HL-60 (cell line): Measurements from ENCODE around the gene SLIT1.

Experiments
- TF ChIP-seq, protein P1 (sequence below): IDR thresholded peaks from one replicate; pipeline ENCODE4 v1.5.1; 2011; ENCODE audit warnings: low read length, control low read depth, inconsistent platforms; ENCODE audit not compliant: insufficient read depth
- TF ChIP-seq, protein P2 (sequence below): IDR thresholded peaks from 2 replicates; pipeline ENCODE4 v1.6.1; 2012; ENCODE audit warnings: low read depth; ENCODE audit not compliant: insufficient replicate concordance

DNA sequence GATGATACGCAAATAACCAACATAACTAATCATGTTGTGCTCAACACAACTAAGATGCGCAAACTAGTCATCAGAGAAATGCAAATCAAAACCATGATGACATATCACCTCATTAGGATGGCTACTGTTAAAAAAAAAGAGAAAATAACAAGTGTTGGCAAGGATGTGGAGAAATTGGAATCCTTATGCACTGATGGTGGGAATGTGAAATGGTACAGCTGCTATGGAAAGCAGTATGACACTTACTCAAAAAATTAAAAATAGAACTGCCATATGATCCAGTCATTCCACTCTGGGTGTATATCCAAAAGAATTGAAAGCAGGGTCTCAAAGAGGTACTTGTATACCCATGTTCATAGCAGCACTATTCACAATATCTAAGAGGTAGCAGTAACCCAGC, 42.9 kb downstream of the SLIT1 start:
- TF ChIP-seq, protein P1, sequence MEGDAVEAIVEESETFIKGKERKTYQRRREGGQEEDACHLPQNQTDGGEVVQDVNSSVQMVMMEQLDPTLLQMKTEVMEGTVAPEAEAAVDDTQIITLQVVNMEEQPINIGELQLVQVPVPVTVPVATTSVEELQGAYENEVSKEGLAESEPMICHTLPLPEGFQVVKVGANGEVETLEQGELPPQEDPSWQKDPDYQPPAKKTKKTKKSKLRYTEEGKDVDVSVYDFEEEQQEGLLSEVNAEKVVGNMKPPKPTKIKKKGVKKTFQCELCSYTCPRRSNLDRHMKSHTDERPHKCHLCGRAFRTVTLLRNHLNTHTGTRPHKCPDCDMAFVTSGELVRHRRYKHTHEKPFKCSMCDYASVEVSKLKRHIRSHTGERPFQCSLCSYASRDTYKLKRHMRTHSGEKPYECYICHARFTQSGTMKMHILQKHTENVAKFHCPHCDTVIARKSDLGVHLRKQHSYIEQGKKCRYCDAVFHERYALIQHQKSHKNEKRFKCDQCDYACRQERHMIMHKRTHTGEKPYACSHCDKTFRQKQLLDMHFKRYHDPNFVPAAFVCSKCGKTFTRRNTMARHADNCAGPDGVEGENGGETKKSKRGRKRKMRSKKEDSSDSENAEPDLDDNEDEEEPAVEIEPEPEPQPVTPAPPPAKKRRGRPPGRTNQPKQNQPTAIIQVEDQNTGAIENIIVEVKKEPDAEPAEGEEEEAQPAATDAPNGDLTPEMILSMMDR = no peak
- TF ChIP-seq, protein P2, sequence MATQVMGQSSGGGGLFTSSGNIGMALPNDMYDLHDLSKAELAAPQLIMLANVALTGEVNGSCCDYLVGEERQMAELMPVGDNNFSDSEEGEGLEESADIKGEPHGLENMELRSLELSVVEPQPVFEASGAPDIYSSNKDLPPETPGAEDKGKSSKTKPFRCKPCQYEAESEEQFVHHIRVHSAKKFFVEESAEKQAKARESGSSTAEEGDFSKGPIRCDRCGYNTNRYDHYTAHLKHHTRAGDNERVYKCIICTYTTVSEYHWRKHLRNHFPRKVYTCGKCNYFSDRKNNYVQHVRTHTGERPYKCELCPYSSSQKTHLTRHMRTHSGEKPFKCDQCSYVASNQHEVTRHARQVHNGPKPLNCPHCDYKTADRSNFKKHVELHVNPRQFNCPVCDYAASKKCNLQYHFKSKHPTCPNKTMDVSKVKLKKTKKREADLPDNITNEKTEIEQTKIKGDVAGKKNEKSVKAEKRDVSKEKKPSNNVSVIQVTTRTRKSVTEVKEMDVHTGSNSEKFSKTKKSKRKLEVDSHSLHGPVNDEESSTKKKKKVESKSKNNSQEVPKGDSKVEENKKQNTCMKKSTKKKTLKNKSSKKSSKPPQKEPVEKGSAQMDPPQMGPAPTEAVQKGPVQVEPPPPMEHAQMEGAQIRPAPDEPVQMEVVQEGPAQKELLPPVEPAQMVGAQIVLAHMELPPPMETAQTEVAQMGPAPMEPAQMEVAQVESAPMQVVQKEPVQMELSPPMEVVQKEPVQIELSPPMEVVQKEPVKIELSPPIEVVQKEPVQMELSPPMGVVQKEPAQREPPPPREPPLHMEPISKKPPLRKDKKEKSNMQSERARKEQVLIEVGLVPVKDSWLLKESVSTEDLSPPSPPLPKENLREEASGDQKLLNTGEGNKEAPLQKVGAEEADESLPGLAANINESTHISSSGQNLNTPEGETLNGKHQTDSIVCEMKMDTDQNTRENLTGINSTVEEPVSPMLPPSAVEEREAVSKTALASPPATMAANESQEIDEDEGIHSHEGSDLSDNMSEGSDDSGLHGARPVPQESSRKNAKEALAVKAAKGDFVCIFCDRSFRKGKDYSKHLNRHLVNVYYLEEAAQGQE = no peak
